Measurements from ENCODE around the gene ZSWIM7. TPM values are rescaled to one million over a fixed set of nuclear protein-coding genes. Genes with fewer than 3 reads are reported as not detected.

ZSWIM7 gene
- total RNA-seq, 1 experiment from 2014 or later, result 28.7 TPM

- no peaks in the 10 kb centered on the region for H3K36me3 ChIP-seq (ENCODE audit: insufficient read depth, low read length, poor library complexity, severe bottlenecking)
- TSS peak; percentile 47 for BruUV-seq (replicated peaks)
- DNase-seq (ENCODE audit: low spot score), result no peak
- no peaks in the 10 kb centered on the region for H3K27me3 ChIP-seq (replicated peaks; ENCODE audit: insufficient read depth, low read depth, low read length, poor library complexity)
- no peak for TF ChIP-seq EZH2 (IDR thresholded peaks at IDR 0.05; ENCODE audit: borderline replicate concordance, low read depth, low read length, poor library complexity, severe bottlenecking)
- TF ChIP-seq CTCF (conservative IDR thresholded peaks at IDR 0.05; ENCODE audit: low read depth, low read length), result no peak
- H3K9me3 ChIP-seq (ENCODE audit: low read depth, low read length, poor library complexity, severe bottlenecking), result no peaks in the 10 kb centered on the region
- POLR2A ChIA-PET (ENCODE audit: low non-redundant PET), result no interaction called here
- CTCF ChIA-PET, result no interaction called here
- H3K4me3 ChIP-seq (ENCODE audit: low read depth, low read length, poor library complexity, severe bottlenecking), result peak overlapping the region; percentile 63
- H3K27ac ChIP-seq (ENCODE audit: low read depth, low read length, poor library complexity, severe bottlenecking), result no peak overlapping the region
- peaks cover 7% of the 10 kb centered on the region for H3K4me1 ChIP-seq (ENCODE audit: insufficient read depth, low read length, poor library complexity, severe bottlenecking)
- intact Hi-C loops (cut with micrococcal nuclease; ENCODE audit: unreplicated experiment), result no loop called here
These were observed 52.8 kb downstream of the ZSWIM7 start for GRCh38 chr17:15946611-15947120.

- Histone ChIP-seq H3K36me3 (ENCODE audit: insufficient read depth, low read length, poor library complexity, severe bottlenecking) (no peaks in the 10 kb centered on the region), H3K4me3 (ENCODE audit: low read depth, low read length, poor library complexity, severe bottlenecking) (peak overlapping the region; percentile 63), H3K27ac (ENCODE audit: low read depth, low read length, poor library complexity, severe bottlenecking) (peak overlapping the region; percentile 8), H3K4me1 (ENCODE audit: insufficient read depth, low read length, poor library complexity, severe bottlenecking) (peaks cover 7% of the 10 kb centered on the region), H3K27me3 (replicated peaks; ENCODE audit: insufficient read depth, low read depth, low read length, poor library complexity) (no peaks in the 10 kb centered on the region), H3K9me3 (ENCODE audit: low read depth, low read length, poor library complexity, severe bottlenecking) (no peaks in the 10 kb centered on the region)
- intact Hi-C loops (cut with micrococcal nuclease; ENCODE audit: unreplicated experiment), result loop anchor here (2.0 kb wide), 1 partner anchor 53 kb away; the partner anchor contains the start of genes TTC19 and ZSWIM7
- ChIA-PET CTCF (interaction anchor here (0.9 to 1.4 kb wide), 3 partner anchors 21 to 53 kb away, joined by 3 to 5 read pairs (median 3); partner anchors contain the start of genes TTC19 and ZSWIM7), POLR2A (ENCODE audit: low non-redundant PET) (no interaction called here)
- TF ChIP-seq CTCF (conservative IDR thresholded peaks at IDR 0.05; ENCODE audit: low read depth, low read length) (no peak), EZH2 (IDR thresholded peaks at IDR 0.05; ENCODE audit: borderline replicate concordance, low read depth, low read length, poor library complexity, severe bottlenecking) (no peak)
- no TSS peak for BruUV-seq (replicated peaks)
- no peak for DNase-seq (ENCODE audit: low spot score)
These were observed 53.8 kb downstream of the ZSWIM7 start for GRCh38 chr17:15945527-15946191.

DNA sequence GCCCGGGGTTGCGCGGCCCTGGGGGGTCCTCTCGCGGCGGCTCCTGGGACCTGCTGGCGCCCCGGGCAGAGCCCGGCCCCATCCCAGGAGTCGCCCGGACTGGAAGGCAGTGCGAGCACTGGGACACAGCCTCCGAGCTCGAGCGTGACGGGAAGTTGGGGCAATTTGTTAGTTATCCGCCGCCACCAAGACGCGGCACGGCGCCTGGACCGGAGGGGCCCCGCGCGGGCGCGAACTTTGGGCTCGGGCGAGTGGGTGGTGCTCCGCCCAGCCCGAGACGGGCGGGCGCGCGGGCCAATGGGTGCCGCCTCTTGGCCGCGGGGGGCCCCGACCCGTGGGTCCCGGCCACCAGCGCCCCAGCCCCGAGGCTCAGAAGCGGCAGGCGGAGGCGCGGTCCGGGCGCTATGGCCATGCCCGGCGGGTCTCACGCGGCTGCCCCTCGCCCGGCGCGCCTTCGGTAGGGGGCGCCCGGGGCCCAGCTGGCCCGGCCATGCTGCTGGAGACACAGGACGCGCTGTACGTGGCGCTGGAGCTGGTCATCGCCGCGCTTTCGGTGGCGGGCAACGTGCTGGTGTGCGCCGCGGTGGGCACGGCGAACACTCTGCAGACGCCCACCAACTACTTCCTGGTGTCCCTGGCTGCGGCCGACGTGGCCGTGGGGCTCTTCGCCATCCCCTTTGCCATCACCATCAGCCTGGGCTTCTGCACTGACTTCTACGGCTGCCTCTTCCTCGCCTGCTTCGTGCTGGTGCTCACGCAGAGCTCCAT is 54.6 kb downstream of the ZSWIM7 start, which contains the start of gene ADORA2B:
ADORA2B (plus strand) TSS at position 372 of the 768 bp plus-strand sequence; CDS start at position 491, 119 bp downstream.
- Histone ChIP-seq H3K27ac (ENCODE audit: low read depth, low read length, poor library complexity, severe bottlenecking) (peak within 1 kb of the TSS; percentile 8), H3K36me3 (ENCODE audit: insufficient read depth, low read length, poor library complexity, severe bottlenecking) (no peaks in the 10 kb centered on the region), H3K9me3 (ENCODE audit: low read depth, low read length, poor library complexity, severe bottlenecking) (no peaks in the 10 kb centered on the region), H3K27me3 (replicated peaks; ENCODE audit: insufficient read depth, low read depth, low read length, poor library complexity) (no peaks in the 10 kb centered on the region), H3K4me1 (ENCODE audit: insufficient read depth, low read length, poor library complexity, severe bottlenecking) (peaks cover 7% of the 10 kb centered on the region), H3K4me3 (ENCODE audit: low read depth, low read length, poor library complexity, severe bottlenecking) (peak within 1 kb of the TSS; percentile 63)
- intact Hi-C loops (cut with micrococcal nuclease; ENCODE audit: unreplicated experiment), result loop anchor here (2.0 kb wide), 1 partner anchor 54 kb away; the partner anchor contains the start of genes TTC19 and ZSWIM7
- TF ChIP-seq EZH2 (IDR thresholded peaks at IDR 0.05; ENCODE audit: borderline replicate concordance, low read depth, low read length, poor library complexity, severe bottlenecking), result no peak
- peak; percentile 57 for TF ChIP-seq CTCF (conservative IDR thresholded peaks at IDR 0.05; ENCODE audit: low read depth, low read length)
- DNase-seq (ENCODE audit: low spot score), result peak; percentile 74
- BruUV-seq (replicated peaks), result no TSS peak
- ChIA-PET CTCF (interaction anchor here (0.7 to 1.4 kb wide), 4 partner anchors 22 to 82 kb away, joined by 3 to 5 read pairs (median 3); partner anchors contain the start of genes TTC19 and ZSWIM7), POLR2A (ENCODE audit: low non-redundant PET) (interaction anchor here (0.5 kb wide), 1 partner anchor 21 kb away, joined by 5 read pairs; no protein-coding TSS in a partner anchor)

Data from A673 (cell line).